ENCODE measurements around the gene SEMA5A. TPM values are rescaled to one million over a fixed set of nuclear protein-coding genes. Genes with fewer than 3 reads are reported as not detected.

SEMA5A gene
- total RNA-seq, 1 experiment from 2014 or later: not detected

- H3K4me1 ChIP-seq: no peaks in the 10 kb centered on the region
- no peak overlapping the region for H3K27ac ChIP-seq
Measured at GRCh38 chr5:9538504-9538903, 7.4 kb downstream of the SEMA5A start.

GRCh38 chr5:9537223-9538141 lies 8.4 kb downstream of the SEMA5A start:
- H3K27me3 ChIP-seq: no peaks in the 10 kb centered on the region
- no peaks in the 10 kb centered on the region for H3K4me1 ChIP-seq
- no peaks in the 10 kb centered on the region for H3K9me3 ChIP-seq (replicated peaks)
- no peak overlapping the region for H3K27ac ChIP-seq
- DNase-seq: no peak
- H3K4me3 ChIP-seq: no peak overlapping the region
- H3K36me3 ChIP-seq: no peaks in the 10 kb centered on the region

More at GRCh38 chr5:9538504-9538903, 7.4 kb downstream of the SEMA5A start:
- Histone ChIP-seq H3K27me3 (no peaks in the 10 kb centered on the region), H3K9me3 (replicated peaks) (no peaks in the 10 kb centered on the region), H3K36me3 (no peaks in the 10 kb centered on the region), H3K4me3 (no peak overlapping the region)
- no peak for DNase-seq

GRCh38 chr5:9536717-9537116 lies 9.2 kb downstream of the SEMA5A start:
- H3K36me3 ChIP-seq: no peaks in the 10 kb centered on the region
- H3K9me3 ChIP-seq (replicated peaks): no peaks in the 10 kb centered on the region
- no peaks in the 10 kb centered on the region for H3K4me1 ChIP-seq
- H3K4me3 ChIP-seq: no peak overlapping the region
- DNase-seq: no peak
- H3K27ac ChIP-seq: no peak overlapping the region
- H3K27me3 ChIP-seq: no peaks in the 10 kb centered on the region

- DNase-seq: no peak
- no peak overlapping the region for H3K4me3 ChIP-seq
- no peaks in the 10 kb centered on the region for H3K9me3 ChIP-seq (replicated peaks)
- H3K27me3 ChIP-seq: no peaks in the 10 kb centered on the region
- H3K27ac ChIP-seq: no peak overlapping the region
- no peaks in the 10 kb centered on the region for H3K4me1 ChIP-seq
- no peaks in the 10 kb centered on the region for H3K36me3 ChIP-seq
Measured at GRCh38 chr5:9534881-9535517, 10.9 kb downstream of the SEMA5A start.

- Histone ChIP-seq H3K27ac (no peak overlapping the region), H3K36me3 (no peaks in the 10 kb centered on the region)
Measured at GRCh38 chr5:9533562-9534364, 12.1 kb downstream of the SEMA5A start.

GRCh38 chr5:9533096-9533495 lies 12.8 kb downstream of the SEMA5A start:
- Histone ChIP-seq H3K27ac (no peak overlapping the region), H3K4me3 (no peak overlapping the region), H3K9me3 (replicated peaks) (no peaks in the 10 kb centered on the region), H3K36me3 (no peaks in the 10 kb centered on the region), H3K4me1 (no peaks in the 10 kb centered on the region), H3K27me3 (no peaks in the 10 kb centered on the region)
- no peak for DNase-seq

More at GRCh38 chr5:9533562-9534364, 12.1 kb downstream of the SEMA5A start:
- no peaks in the 10 kb centered on the region for H3K4me1 ChIP-seq
- H3K9me3 ChIP-seq (replicated peaks): no peaks in the 10 kb centered on the region
- no peaks in the 10 kb centered on the region for H3K27me3 ChIP-seq
- no peak for DNase-seq
- no peak overlapping the region for H3K4me3 ChIP-seq

- no peaks in the 10 kb centered on the region for H3K27me3 ChIP-seq
- no peaks in the 10 kb centered on the region for H3K36me3 ChIP-seq
- no peaks in the 10 kb centered on the region for H3K4me1 ChIP-seq
- no peaks in the 10 kb centered on the region for H3K9me3 ChIP-seq (replicated peaks)
- no peak overlapping the region for H3K27ac ChIP-seq
- no peak overlapping the region for H3K4me3 ChIP-seq
- DNase-seq: no peak
Measured at GRCh38 chr5:9529513-9529912, 16.4 kb downstream of the SEMA5A start.

- no peaks in the 10 kb centered on the region for H3K36me3 ChIP-seq
- no peak overlapping the region for H3K27ac ChIP-seq
- H3K9me3 ChIP-seq (replicated peaks): no peaks in the 10 kb centered on the region
- DNase-seq: no peak
- H3K27me3 ChIP-seq: no peaks in the 10 kb centered on the region
- no peak overlapping the region for H3K4me3 ChIP-seq
- no peaks in the 10 kb centered on the region for H3K4me1 ChIP-seq
Measured at GRCh38 chr5:9529041-9529480, 16.8 kb downstream of the SEMA5A start.

- Histone ChIP-seq H3K27ac (no peak overlapping the region), H3K9me3 (replicated peaks) (no peaks in the 10 kb centered on the region), H3K36me3 (no peaks in the 10 kb centered on the region), H3K27me3 (no peaks in the 10 kb centered on the region), H3K4me1 (no peaks in the 10 kb centered on the region), H3K4me3 (no peak overlapping the region)
- DNase-seq: no peak
Measured at GRCh38 chr5:9524941-9525340, 20.9 kb downstream of the SEMA5A start.

- H3K27me3 ChIP-seq: no peaks in the 10 kb centered on the region
- no peaks in the 10 kb centered on the region for H3K9me3 ChIP-seq (replicated peaks)
- H3K4me3 ChIP-seq: no peak overlapping the region
- no peaks in the 10 kb centered on the region for H3K4me1 ChIP-seq
- DNase-seq: no peak
- no peak overlapping the region for H3K27ac ChIP-seq
- H3K36me3 ChIP-seq: no peaks in the 10 kb centered on the region
Measured at GRCh38 chr5:9523090-9523823, 22.6 kb downstream of the SEMA5A start.

- Histone ChIP-seq H3K27me3 (no peaks in the 10 kb centered on the region), H3K36me3 (no peaks in the 10 kb centered on the region), H3K4me1 (no peaks in the 10 kb centered on the region), H3K4me3 (no peak overlapping the region), H3K27ac (no peak overlapping the region), H3K9me3 (replicated peaks) (no peaks in the 10 kb centered on the region)
- DNase-seq: no peak
Measured at GRCh38 chr5:9519537-9519936, 26.3 kb downstream of the SEMA5A start.

GRCh38 chr5:9516591-9516990 lies 29.3 kb downstream of the SEMA5A start:
- H3K4me1 ChIP-seq: no peaks in the 10 kb centered on the region
- no peaks in the 10 kb centered on the region for H3K36me3 ChIP-seq

GRCh38 chr5:9515436-9515835 lies 30.4 kb downstream of the SEMA5A start:
- DNase-seq: peak in 1 of 2 experiments; percentile 1
- no peaks in the 10 kb centered on the region for H3K4me1 ChIP-seq
- no peaks in the 10 kb centered on the region for H3K36me3 ChIP-seq
- H3K27me3 ChIP-seq: no peaks in the 10 kb centered on the region
- no peak overlapping the region for H3K27ac ChIP-seq
- H3K9me3 ChIP-seq (replicated peaks): no peaks in the 10 kb centered on the region
- no peak overlapping the region for H3K4me3 ChIP-seq

More at GRCh38 chr5:9516591-9516990, 29.3 kb downstream of the SEMA5A start:
- no peak overlapping the region for H3K4me3 ChIP-seq
- no peaks in the 10 kb centered on the region for H3K27me3 ChIP-seq
- no peak overlapping the region for H3K27ac ChIP-seq
- DNase-seq: no peak
- no peaks in the 10 kb centered on the region for H3K9me3 ChIP-seq (replicated peaks)

- H3K4me1 ChIP-seq: no peaks in the 10 kb centered on the region
- H3K4me3 ChIP-seq: no peak overlapping the region
- DNase-seq: no peak
- no peaks in the 10 kb centered on the region for H3K27me3 ChIP-seq
- no peak overlapping the region for H3K27ac ChIP-seq
- no peaks in the 10 kb centered on the region for H3K9me3 ChIP-seq (replicated peaks)
- no peaks in the 10 kb centered on the region for H3K36me3 ChIP-seq
Measured at GRCh38 chr5:9514968-9515367, 30.9 kb downstream of the SEMA5A start.
